Measurements from ENCODE around the gene NFATC4.

GRCh38 chr14:24370748-24371147 is 2.8 kb downstream of the NFATC4 start:
- TF ChIP-seq, protein P1, sequence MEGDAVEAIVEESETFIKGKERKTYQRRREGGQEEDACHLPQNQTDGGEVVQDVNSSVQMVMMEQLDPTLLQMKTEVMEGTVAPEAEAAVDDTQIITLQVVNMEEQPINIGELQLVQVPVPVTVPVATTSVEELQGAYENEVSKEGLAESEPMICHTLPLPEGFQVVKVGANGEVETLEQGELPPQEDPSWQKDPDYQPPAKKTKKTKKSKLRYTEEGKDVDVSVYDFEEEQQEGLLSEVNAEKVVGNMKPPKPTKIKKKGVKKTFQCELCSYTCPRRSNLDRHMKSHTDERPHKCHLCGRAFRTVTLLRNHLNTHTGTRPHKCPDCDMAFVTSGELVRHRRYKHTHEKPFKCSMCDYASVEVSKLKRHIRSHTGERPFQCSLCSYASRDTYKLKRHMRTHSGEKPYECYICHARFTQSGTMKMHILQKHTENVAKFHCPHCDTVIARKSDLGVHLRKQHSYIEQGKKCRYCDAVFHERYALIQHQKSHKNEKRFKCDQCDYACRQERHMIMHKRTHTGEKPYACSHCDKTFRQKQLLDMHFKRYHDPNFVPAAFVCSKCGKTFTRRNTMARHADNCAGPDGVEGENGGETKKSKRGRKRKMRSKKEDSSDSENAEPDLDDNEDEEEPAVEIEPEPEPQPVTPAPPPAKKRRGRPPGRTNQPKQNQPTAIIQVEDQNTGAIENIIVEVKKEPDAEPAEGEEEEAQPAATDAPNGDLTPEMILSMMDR (IDR thresholded peaks at IDR 0.05; ENCODE audit: low read length), result no peak
- no peak for TF ChIP-seq EZH2 (IDR thresholded peaks at IDR 0.05; ENCODE audit: borderline replicate concordance, low read length)
